Endothelial cell of umbilical vein (primary cell): ENCODE measurements around the gene LIPA. TPM values are rescaled to one million over a fixed set of nuclear protein-coding genes. Genes with fewer than 3 reads are reported as not detected.

ENCODE experiments used
- BruUV-seq: library from RNA; stranded (reverse); fragments of 400-500 nt; replicated peaks from 2 replicates; lab custom pipeline; 2021; lab: Mats Ljungman, UMichigan
- CTCF ChIA-PET: fragments of 300-600, 350-600 bp; sonication (Branson Sonifier 250); formaldehyde crosslinking; loops from one replicate; lab custom pipeline; 2021; ENCODE audit warnings: antibody characterized with exemption, inconsistent platforms; lab: Charles Lee
- POLR2A ChIA-PET: fragments of 300-600, 350-600 bp; sonication (Branson Sonifier 250); formaldehyde crosslinking; loops from one replicate; lab custom pipeline; 2021; ENCODE audit warnings: antibody characterized with exemption, inconsistent platforms; lab: Charles Lee
- DNase-seq: peaks from one replicate; pipeline ENCODE4 v3.0.0-alpha.2; 2011; ENCODE audit warnings: low read depth, low spot score
- FAIRE-seq: peaks from 2 replicates; lab custom pipeline; 2011; peaks lifted over from hg19 to GRCh38; lab: Jason Lieb, UNC
- H2AFZ ChIP-seq: 2 replicates; pipeline ENCODE4 v1.6.0; 2012; ENCODE audit warnings: low read depth, low read length, control low read depth, inconsistent platforms
- H3K27ac ChIP-seq: 2 replicates; pipeline ENCODE4 v1.5.1; 2011; ENCODE audit warnings: low read depth, mild to moderate bottlenecking, control low read depth, low read length, moderate library complexity; ENCODE audit not compliant: insufficient read depth
- H3K27me3 ChIP-seq, 2 experiments: 2 replicates each; pipeline versions ENCODE4 v1.6.0 to v1.6.1; 2011; ENCODE audit warnings: low read length in 2 of 2, mixed read lengths in 1 of 2; ENCODE audit not compliant: control insufficient read depth in 2 of 2, insufficient read depth in 2 of 2
- H3K36me3 ChIP-seq, 2 experiments: 2 replicates in 1 of 2; 3 replicates in 1 of 2; pipeline ENCODE4 v1.5.1; 2011; ENCODE audit warnings: low read length in 2 of 2, mild to moderate bottlenecking in 1 of 2, moderate library complexity in 1 of 2; ENCODE audit not compliant: control insufficient read depth in 2 of 2, insufficient read depth in 2 of 2; ENCODE audit errors: extremely low read depth in 1 of 2
- H3K4me1 ChIP-seq: 3 replicates; pipeline ENCODE4 v1.5.1; 2011; ENCODE audit warnings: mild to moderate bottlenecking, low read length; ENCODE audit not compliant: control insufficient read depth, insufficient read depth; ENCODE audit errors: extremely low read depth
- H3K4me2 ChIP-seq: 2 replicates; pipeline ENCODE4 v1.6.1; 2011; ENCODE audit warnings: low read length, control low read depth, mixed read lengths; ENCODE audit not compliant: insufficient read depth
- H3K4me3 ChIP-seq, 3 experiments: fragments of 200-600 bp in 1 of 3; sonication (generic), shearing (Covaris generic) in 1 of 3; replicated peaks in 1 of 3; 2 replicates each; pipeline ENCODE4 v1.5.1; 2011 to 2016; ENCODE audit warnings: control low read depth in 3 of 3, low read length in 3 of 3, mild to moderate bottlenecking in 2 of 3, inconsistent platforms in 1 of 3, low read depth in 1 of 3, moderate library complexity in 1 of 3; ENCODE audit not compliant: insufficient read depth in 1 of 3
- H3K79me2 ChIP-seq: 2 replicates; pipeline ENCODE4 v1.6.0; 2012; ENCODE audit warnings: low read length, inconsistent platforms; ENCODE audit not compliant: control insufficient read depth, insufficient read depth
- H3K9ac ChIP-seq: replicated peaks from 2 replicates; pipeline ENCODE3; 2011; ENCODE audit warnings: low read length, control low read depth; ENCODE audit not compliant: insufficient read depth; ENCODE audit errors: extremely low read depth
- H3K9me1 ChIP-seq: replicated peaks from 3 replicates; pipeline ENCODE4 v1.6.0; 2011; ENCODE audit warnings: mild to moderate bottlenecking, low read length; ENCODE audit not compliant: control insufficient read depth, insufficient read depth; ENCODE audit errors: extremely low read depth
- H3K9me3 ChIP-seq: replicated peaks from 2 replicates; pipeline ENCODE4 v1.5.1; 2012; ENCODE audit warnings: low read length, inconsistent platforms; ENCODE audit not compliant: control insufficient read depth, insufficient read depth
- H4K20me1 ChIP-seq: replicated peaks from 2 replicates; pipeline ENCODE3; 2011; ENCODE audit warnings: mild to moderate bottlenecking, low read length; ENCODE audit not compliant: control insufficient read depth, insufficient read depth; ENCODE audit errors: extremely low read depth
- FOS ChIP-seq: IDR thresholded peaks from 2 replicates; pipeline ENCODE4 v1.6.1; 2011; ENCODE audit warnings: mild to moderate bottlenecking, low read length, moderate library complexity, borderline replicate concordance; ENCODE audit not compliant: insufficient read depth
- MYC ChIP-seq: IDR thresholded peaks from one replicate; pipeline ENCODE4 v1.6.1; 2011; ENCODE audit warnings: mild to moderate bottlenecking, low read depth, low read length
- POLR2A ChIP-seq: IDR thresholded peaks from 2 replicates; pipeline ENCODE4 v1.6.1; 2012; ENCODE audit warnings: low read depth, mild to moderate bottlenecking, control low read depth, low read length
- POLR2AphosphoS5 ChIP-seq: IDR thresholded peaks from 2 replicates; pipeline ENCODE4 v1.6.1; 2012; ENCODE audit warnings: low read depth, mild to moderate bottlenecking, control low read depth, low read length, moderate library complexity; ENCODE audit not compliant: insufficient read depth
- dilution Hi-C: fragments of 300-500 bp; cut with MboI; formaldehyde crosslinking; loops from one replicate; pipeline ENCODE4 v1.15.0; 2019; ENCODE audit warnings: low sequenced_read_pairs; ENCODE audit not compliant: extremely low pct_ligation_motif_present
- intact Hi-C: fragments of 100-400 bp; cut with micrococcal nuclease; formaldehyde crosslinking; loops from one replicate; pipeline ENCODE4 v1.10.0; 2022
- polyA plus RNA-seq, 4 experiments: library from polyadenylated mRNA; depleted of rRNA in 3 of 4; stranded (reverse) in 3 of 4; unstranded in 1 of 4; fragments of >200 nt; gene quantifications; 2 replicates each; pipeline versions ENCODE4 v1.2.1 to v1.2.3, GENCODE V29; 2011 to 2012; ENCODE audit warnings: missing spikeins in 1 of 4
- total RNA-seq: library from RNA; stranded (reverse); gene quantifications from 2 replicates; pipeline ENCODE4 v1.2.3, GENCODE V29; 2021
- TF ChIP-seq, protein P1 (sequence below), 2 donors: IDR thresholded peaks; 1 replicate in 1 of 2; 2 replicates in 1 of 2; pipeline ENCODE4 v1.5.1; 2011; ENCODE audit warnings: low read length in 2 of 2, mild to moderate bottlenecking in 2 of 2, moderate library complexity in 2 of 2, control low read depth in 1 of 2, inconsistent platforms in 1 of 2, low read depth in 1 of 2; ENCODE audit not compliant: insufficient read depth in 1 of 2; ENCODE audit errors: extremely low read depth in 1 of 2

LIPA gene
- total and polyA plus RNA-seq, 2 donors (not counting 3 experiments of a cell fraction or from before 2014, with no cell fraction given): 24.0 to 41.1 TPM

- dilution Hi-C loops: loop anchor here (25.0 kb wide), 1 partner anchor 214 kb away; the partner anchor contains the start of gene FAS
Measured at GRCh38 chr10:89201345-89202032, 50.1 kb downstream of the LIPA start.

More at GRCh38 chr10:89201345-89202032, 50.1 kb downstream of the LIPA start:
- no peaks in the 10 kb centered on the region for H3K79me2 ChIP-seq
- H3K27me3 ChIP-seq: peaks cover 15 to 23% of the 10 kb centered on the region in 2 experiments
- H3K4me2 ChIP-seq: no peak overlapping the region
- no peak for DNase-seq
- intact Hi-C loops: no loop called here
- CTCF ChIA-PET: interaction anchor here (0.8 kb wide), 1 partner anchor 9 kb away, joined by 3 read pairs; no protein-coding TSS in a partner anchor
- POLR2A ChIA-PET: no interaction called here
- no peaks in the 10 kb centered on the region for H3K36me3 ChIP-seq
- no peak overlapping the region for H2AFZ ChIP-seq
- peaks cover under 1% of the 10 kb centered on the region for H3K4me1 ChIP-seq
- H3K9me1 ChIP-seq: no peaks in the 10 kb centered on the region
- FAIRE-seq: peak; percentile 15
- H3K9me3 ChIP-seq: no peaks in the 10 kb centered on the region
- H3K9ac ChIP-seq: no peak overlapping the region
- H4K20me1 ChIP-seq: no peaks in the 10 kb centered on the region
- no peak overlapping the region for H3K4me3 ChIP-seq
- no peak overlapping the region for H3K27ac ChIP-seq
- TF ChIP-seq FOS (no peak), POLR2A (no peak), POLR2AphosphoS5 (no peak), MYC (no peak)
- TF ChIP-seq, protein P1, sequence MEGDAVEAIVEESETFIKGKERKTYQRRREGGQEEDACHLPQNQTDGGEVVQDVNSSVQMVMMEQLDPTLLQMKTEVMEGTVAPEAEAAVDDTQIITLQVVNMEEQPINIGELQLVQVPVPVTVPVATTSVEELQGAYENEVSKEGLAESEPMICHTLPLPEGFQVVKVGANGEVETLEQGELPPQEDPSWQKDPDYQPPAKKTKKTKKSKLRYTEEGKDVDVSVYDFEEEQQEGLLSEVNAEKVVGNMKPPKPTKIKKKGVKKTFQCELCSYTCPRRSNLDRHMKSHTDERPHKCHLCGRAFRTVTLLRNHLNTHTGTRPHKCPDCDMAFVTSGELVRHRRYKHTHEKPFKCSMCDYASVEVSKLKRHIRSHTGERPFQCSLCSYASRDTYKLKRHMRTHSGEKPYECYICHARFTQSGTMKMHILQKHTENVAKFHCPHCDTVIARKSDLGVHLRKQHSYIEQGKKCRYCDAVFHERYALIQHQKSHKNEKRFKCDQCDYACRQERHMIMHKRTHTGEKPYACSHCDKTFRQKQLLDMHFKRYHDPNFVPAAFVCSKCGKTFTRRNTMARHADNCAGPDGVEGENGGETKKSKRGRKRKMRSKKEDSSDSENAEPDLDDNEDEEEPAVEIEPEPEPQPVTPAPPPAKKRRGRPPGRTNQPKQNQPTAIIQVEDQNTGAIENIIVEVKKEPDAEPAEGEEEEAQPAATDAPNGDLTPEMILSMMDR (IDR thresholded peaks at IDR 0.05; ENCODE audit: extremely low read depth in 1 of 2, insufficient read depth in 1 of 2, low read depth in 1 of 2, low read length in 2 of 2): no peak
- no TSS peak for BruUV-seq
